NCI-H524 (cell line): Measurements from ENCODE around the gene RDM1.

ENCODE experiments used
- DNase-seq, 2 experiments: peaks; one replicate each; lab custom pipeline; 2025; lab: John Stamatoyannopoulos, UW

The RDM1 gene

GRCh38 chr17:35932586-35932985 is 2.0 kb upstream of the RDM1 start:
- DNase-seq: no peak

- no peak for DNase-seq
These were observed 1.3 kb upstream of the RDM1 start for GRCh38 chr17:35931794-35932425.

- DNase-seq: no peak
These were observed 2.9 kb downstream of the RDM1 start for GRCh38 chr17:35927714-35928113.

GRCh38 chr17:35923609-35924114 is 6.9 kb downstream of the RDM1 start:
- no peak for DNase-seq

- DNase-seq: no peak
These were observed 10.3 kb downstream of the RDM1 start for GRCh38 chr17:35920229-35920628.

- no peak for DNase-seq
These were observed 11.9 kb downstream of the RDM1 start for GRCh38 chr17:35918665-35919064.

GRCh38 chr17:35917519-35918213 is 12.9 kb downstream of the RDM1 start:
- DNase-seq: no peak

- no peak for DNase-seq
These were observed 15.2 kb downstream of the RDM1 start for GRCh38 chr17:35915153-35915964.

GRCh38 chr17:35914354-35914753 is 16.2 kb downstream of the RDM1 start:
- no peak for DNase-seq

- DNase-seq: no peak
These were observed 17.0 kb downstream of the RDM1 start for GRCh38 chr17:35913609-35914008.

- no peak for DNase-seq
These were observed 17.6 kb downstream of the RDM1 start for GRCh38 chr17:35912942-35913341.

- DNase-seq: no peak
These were observed 18.1 kb downstream of the RDM1 start for GRCh38 chr17:35912339-35912912.

- no peak for DNase-seq
These were observed 21.2 kb downstream of the RDM1 start for GRCh38 chr17:35909408-35909807.

GRCh38 chr17:35907691-35908090 is 22.9 kb downstream of the RDM1 start:
- no peak for DNase-seq

GRCh38 chr17:35906926-35907637 is 23.5 kb downstream of the RDM1 start:
- no peak for DNase-seq

- DNase-seq: no peak
These were observed 24.2 kb downstream of the RDM1 start for GRCh38 chr17:35906191-35906925.

- DNase-seq: no peak
These were observed 27.1 kb downstream of the RDM1 start for GRCh38 chr17:35903451-35903850.

- DNase-seq: no peak
These were observed 28.9 kb downstream of the RDM1 start for GRCh38 chr17:35901631-35902175.

- no peak for DNase-seq
These were observed 29.7 kb downstream of the RDM1 start for GRCh38 chr17:35900708-35901480.

- DNase-seq: peak in 1 of 2 experiments; percentile 7
These were observed 30.3 kb downstream of the RDM1 start for GRCh38 chr17:35900280-35900679.
